ENCODE measurements around the gene SPART.
"Not testable (repeated sequence)": the region's sequence is repeated elsewhere in the genome, so short reads cannot be mapped to it uniquely, and the experiment has no call there.

The SPART gene

GRCh38 chr13:36342715-36343114, 3.5 kb downstream of the SPART start:
- Histone ChIP-seq H3K36me3 (replicated peaks) (no peaks in the 10 kb centered on the region), H3K27me3 (replicated peaks) (no peaks in the 10 kb centered on the region), H3K4me3 (ENCODE audit: low read depth, low read length) (no peak overlapping the region), H3K27ac (no peak overlapping the region)
- in situ Hi-C loops (cut with HindIII; ENCODE audit: low pct_ligation_motif_present, low sequenced_read_pairs), result no loop called here
- DNase-seq, result no peak
- no peak for TF ChIP-seq CTCF (IDR thresholded peaks at IDR 0.05; ENCODE audit: low read depth, low read length, missing control alignments)

- H3K4me3 ChIP-seq (ENCODE audit: low read depth, low read length), result no peak overlapping the region
- no peak overlapping the region for H3K27ac ChIP-seq
- no peak for DNase-seq
- H3K27me3 ChIP-seq (replicated peaks), result no peaks in the 10 kb centered on the region
- H3K36me3 ChIP-seq (replicated peaks), result no peaks in the 10 kb centered on the region
- in situ Hi-C loops (cut with HindIII; ENCODE audit: low pct_ligation_motif_present, low sequenced_read_pairs), result no loop called here
- TF ChIP-seq CTCF (IDR thresholded peaks at IDR 0.05; ENCODE audit: low read depth, low read length, missing control alignments), result no peak
Observed at GRCh38 chr13:36341718-36342117, 4.5 kb downstream of the SPART start.

GRCh38 chr13:36339600-36340155, 6.5 kb downstream of the SPART start:
- DNase-seq, result no peak
- peaks cover 3% of the 10 kb centered on the region for H3K36me3 ChIP-seq (replicated peaks)

GRCh38 chr13:36337938-36338641, 8.1 kb downstream of the SPART start:
- DNase-seq, result no peak
- no peak for TF ChIP-seq CTCF (IDR thresholded peaks at IDR 0.05; ENCODE audit: low read depth, low read length, missing control alignments)
- Histone ChIP-seq H3K4me3 (ENCODE audit: low read depth, low read length) (no peak overlapping the region), H3K36me3 (replicated peaks) (peaks cover 3% of the 10 kb centered on the region), H3K27me3 (replicated peaks) (no peaks in the 10 kb centered on the region), H3K27ac (no peak overlapping the region)
- in situ Hi-C loops (cut with HindIII; ENCODE audit: low pct_ligation_motif_present, low sequenced_read_pairs), result no loop called here

More at GRCh38 chr13:36339600-36340155, 6.5 kb downstream of the SPART start:
- H3K27me3 ChIP-seq (replicated peaks), result no peaks in the 10 kb centered on the region
- in situ Hi-C loops (cut with HindIII; ENCODE audit: low pct_ligation_motif_present, low sequenced_read_pairs), result no loop called here
- no peak for TF ChIP-seq CTCF (IDR thresholded peaks at IDR 0.05; ENCODE audit: low read depth, low read length, missing control alignments)
- no peak overlapping the region for H3K4me3 ChIP-seq (ENCODE audit: low read depth, low read length)
- no peak overlapping the region for H3K27ac ChIP-seq

- Histone ChIP-seq H3K36me3 (replicated peaks) (peaks cover 9% of the 10 kb centered on the region), H3K4me3 (ENCODE audit: low read depth, low read length) (no peak overlapping the region), H3K27me3 (replicated peaks) (no peaks in the 10 kb centered on the region), H3K27ac (peak overlapping the region; percentile 53)
- in situ Hi-C loops (cut with HindIII; ENCODE audit: low pct_ligation_motif_present, low sequenced_read_pairs), result no loop called here
- DNase-seq, result no peak
- TF ChIP-seq CTCF (IDR thresholded peaks at IDR 0.05; ENCODE audit: low read depth, low read length, missing control alignments), result no peak
Observed at GRCh38 chr13:36332986-36333385, 13.2 kb downstream of the SPART start.

- Histone ChIP-seq H3K27ac (peak overlapping the region; percentile 53), H3K36me3 (replicated peaks) (peaks cover 13% of the 10 kb centered on the region)
- H3K4me3 ChIP-seq (ENCODE audit: low read depth, low read length); H3K27me3 ChIP-seq (replicated peaks); in situ Hi-C loops (cut with HindIII; ENCODE audit: low pct_ligation_motif_present, low sequenced_read_pairs); DNase-seq: not testable (repeated sequence)
Observed at GRCh38 chr13:36332255-36332654, 13.9 kb downstream of the SPART start.
